ENCODE data around the gene ISG20.

The ISG20 gene

DNA sequence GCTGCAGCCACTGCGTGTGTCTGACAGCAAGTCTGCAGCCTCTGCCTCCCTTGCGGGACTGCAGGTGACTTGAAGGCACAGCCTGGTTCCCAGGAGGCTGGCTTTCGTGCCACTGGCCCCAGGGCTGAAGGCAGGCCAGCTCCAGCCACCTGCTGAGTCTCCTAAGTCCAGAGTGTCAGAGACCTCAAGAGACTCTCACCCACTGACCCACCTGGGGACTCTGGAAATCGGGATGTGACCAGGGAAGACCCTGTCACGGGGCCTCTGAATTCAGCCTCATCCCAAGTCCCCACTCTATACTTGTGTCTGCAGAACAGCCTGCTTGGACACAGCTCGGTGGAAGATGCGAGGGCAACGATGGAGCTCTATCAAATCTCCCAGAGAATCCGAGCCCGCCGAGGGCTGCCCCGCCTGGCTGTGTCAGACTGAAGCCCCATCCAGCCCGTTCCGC is 16.3 kb downstream of the ISG20 start:
- no peak for DNase-seq

DNA sequence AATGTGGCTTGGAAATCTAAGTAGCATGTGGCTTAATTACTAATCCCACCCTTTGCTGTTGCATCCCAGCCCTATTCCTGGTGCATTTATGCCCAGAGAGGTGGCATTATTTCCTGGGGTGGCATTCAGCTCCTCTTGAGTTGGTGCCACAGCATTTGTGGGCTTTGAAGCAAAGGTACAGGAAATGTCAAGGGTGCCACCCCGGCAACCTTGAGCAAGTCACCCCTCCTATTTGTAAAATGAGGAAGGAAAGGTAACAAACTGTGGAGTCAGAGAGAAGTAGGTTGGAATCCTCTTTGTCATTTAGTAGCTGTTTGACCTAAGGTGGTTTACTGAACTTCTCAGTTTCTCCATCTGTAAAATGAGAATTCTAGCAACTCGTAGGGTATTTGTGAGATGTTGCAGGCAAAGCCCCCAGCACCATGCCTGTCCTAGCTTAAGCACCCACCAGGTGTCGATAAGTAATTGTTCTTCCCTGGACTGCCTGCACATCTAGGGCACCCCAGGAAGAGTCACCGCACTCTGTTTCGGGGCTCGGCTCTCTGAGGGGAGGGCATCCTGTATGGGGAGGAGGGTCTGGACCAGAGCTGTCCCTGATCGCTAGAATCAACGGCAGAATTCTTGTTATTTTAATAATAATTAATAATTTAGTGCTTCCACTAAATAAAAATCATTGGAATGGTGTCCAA is 17.1 kb downstream of the ISG20 start:
- DNase-seq, result no peak

DNA sequence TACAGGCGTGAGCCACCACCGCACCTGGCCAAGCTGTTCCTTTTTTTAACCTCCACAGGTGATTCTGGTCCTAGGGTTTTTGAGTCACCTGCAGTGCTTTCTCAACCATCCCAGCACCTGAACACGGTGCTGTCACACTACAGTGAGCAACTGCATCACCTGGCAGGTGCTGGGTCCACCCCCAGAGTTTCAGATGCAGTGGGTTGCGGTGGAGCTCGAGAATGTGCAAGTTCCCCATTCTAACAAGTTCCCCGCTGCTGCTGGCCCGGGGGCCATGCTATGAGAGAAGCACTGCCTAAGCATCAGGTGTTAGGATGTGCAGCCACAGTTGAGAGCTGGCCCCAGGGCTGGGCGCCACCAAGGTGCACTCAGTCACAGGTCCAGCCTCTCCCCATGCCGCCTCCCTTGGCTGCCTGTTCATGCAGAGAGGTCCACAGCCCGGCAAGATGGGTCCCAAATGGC is 18.0 kb downstream of the ISG20 start:
- no peak for DNase-seq

DNA sequence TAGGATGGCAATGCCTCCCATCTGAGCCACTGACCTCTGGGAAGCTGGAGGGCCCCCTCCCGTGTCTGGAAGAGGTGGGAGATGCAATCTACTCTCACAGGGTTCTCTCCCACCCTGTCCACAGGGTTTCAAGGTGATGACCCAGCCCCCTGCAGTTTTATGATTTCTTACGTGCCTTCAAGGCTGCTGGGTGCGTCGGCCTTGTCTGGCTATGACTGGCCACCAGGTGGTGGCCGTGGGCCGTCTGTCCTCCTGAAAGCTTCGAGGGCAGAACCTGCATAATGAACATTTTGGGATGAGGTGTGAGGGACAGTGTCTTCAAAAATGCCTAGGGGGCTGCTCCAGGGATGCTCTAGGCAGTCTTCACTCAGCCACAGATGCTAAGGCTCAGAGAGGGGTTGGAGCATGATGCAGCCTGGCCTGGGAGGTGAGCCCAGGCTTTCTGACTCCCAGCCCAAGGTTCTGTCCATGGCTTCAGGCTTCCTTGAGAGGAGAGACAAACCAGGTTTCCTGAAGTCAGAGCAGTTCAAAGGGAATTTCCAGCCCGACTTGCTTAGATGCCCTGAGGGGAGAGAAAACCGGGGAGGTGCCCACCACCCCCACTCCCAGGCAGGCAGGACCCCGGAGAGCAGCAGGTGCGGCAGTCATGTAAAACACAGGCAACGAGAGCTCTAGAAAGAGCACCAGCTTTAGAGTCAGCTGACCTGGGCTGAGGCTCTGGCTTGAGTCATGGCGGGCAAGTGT is 18.7 kb downstream of the ISG20 start:
- peak in 4 of 14 donors; percentile 24 to 61 (median 30) for DNase-seq

DNA sequence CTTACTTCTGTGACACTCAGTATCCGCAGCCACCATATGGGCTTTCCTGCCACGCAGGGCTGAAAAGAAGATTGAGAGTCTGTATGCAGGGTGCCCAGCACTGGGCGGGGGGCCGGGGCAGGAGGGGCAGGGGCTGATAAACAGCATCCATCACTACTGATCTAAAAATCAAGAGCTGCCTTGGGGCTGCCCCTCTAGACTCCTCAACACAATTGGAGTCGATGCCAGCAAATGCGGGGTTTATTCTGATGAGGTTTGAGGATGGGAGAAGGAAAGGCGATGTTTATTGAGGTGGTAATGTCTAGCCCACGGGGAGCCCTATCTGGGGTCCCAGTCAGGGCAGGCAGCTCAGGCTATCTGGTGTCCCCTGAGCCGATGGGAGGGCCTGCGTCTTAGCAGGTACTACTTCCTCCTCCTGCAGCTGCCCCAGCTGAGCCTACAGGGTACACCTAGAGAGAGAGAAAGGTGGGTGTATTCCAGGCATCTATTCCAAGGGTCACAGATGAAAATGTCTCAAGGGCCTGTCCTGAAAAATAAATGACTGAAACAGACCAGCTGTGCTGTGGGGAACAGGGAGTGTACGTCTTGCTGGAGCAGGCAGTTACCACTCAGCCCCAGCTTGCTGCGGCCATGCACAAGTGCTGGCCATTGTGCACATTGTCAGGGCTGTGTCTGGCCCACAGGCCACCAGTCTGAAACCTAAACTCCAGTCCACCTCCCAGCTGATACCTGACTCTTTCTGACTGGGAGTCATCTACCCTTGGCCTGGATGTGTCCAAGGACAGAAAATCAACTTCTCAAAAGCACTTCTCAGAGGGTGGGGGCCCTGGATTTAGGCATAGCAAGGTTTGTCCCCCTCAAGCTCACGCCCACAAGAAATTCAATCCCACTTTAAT is 19.5 kb downstream of the ISG20 start:
- no peak for DNase-seq

DNA sequence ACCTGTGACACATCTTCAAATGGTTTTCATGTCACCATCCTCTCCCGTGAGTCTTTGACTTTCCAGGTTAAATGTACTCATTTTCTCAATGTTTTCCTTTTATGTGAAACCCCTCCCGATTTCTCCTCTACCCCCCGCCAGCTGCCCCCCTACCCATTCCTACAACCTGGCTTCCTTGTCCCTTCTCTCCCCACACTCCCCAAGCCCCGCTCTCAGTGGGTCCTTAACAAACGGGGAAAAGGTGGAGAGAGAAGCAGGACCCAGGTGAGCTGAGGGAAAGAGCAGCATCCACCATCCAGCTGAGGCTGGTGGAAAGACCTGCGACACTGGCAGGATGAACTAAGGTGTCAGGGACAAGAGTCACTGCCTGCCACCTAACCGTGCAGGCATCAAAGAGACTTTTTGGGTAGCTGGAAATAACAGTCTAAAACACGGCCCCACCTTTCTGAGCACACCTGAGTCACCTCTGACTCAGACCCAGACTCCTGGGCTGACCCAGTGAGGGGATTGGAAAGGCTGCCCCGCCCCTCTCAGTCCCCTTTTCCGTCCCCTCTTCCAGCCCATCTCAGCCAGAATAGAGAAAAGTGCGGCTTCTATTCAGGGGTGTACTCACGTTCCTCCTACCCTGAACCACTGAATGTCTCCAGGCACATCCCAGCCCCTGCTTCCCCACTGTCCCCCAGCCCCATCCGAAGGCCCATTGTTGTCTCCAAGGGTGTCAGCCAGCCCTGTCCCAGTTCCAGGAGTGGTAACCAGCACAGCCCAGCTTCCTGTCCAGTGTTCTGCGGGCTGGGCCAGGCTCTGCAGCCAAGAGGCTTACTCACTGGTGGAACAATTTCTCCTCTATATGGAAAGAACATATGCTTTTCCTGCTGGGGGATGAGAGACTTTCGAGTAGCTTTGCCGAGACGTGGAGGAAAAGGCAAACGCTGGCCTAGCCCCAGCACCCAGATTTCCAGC is 20.4 kb downstream of the ISG20 start:
- peak in 2 of 14 donors; percentile 42 to 68 for DNase-seq

DNA sequence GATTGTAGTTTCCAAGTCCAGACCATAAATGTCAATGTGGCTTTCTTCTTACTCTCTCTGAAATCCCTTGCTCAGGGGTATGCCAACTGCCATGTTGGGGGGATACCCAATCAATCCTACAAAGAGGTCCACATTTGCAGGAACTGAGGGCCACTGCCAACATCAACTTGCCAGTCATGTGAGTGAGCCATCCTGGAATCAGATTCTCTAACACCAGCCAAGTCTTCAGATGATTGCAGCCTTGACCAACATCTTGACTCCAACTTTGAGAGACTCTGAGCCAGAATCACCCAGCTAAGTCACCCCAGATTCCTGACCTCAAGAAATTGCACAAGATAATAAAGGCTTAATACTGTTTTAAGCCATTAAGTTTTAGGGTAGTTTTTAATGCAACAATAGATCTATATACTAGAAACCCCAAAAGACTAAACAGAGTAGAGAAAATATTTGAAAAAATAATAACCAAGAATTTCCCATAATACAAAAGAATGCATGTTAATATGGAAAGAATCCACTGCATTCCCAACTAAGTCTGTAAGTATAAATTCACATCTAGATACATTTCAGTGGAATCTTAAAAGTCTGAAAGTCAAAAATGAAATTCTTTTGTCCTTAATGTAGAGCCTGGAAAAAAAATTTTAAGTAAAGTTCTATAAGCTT is 22.4 kb downstream of the ISG20 start:
- DNase-seq, result no peak

DNA sequence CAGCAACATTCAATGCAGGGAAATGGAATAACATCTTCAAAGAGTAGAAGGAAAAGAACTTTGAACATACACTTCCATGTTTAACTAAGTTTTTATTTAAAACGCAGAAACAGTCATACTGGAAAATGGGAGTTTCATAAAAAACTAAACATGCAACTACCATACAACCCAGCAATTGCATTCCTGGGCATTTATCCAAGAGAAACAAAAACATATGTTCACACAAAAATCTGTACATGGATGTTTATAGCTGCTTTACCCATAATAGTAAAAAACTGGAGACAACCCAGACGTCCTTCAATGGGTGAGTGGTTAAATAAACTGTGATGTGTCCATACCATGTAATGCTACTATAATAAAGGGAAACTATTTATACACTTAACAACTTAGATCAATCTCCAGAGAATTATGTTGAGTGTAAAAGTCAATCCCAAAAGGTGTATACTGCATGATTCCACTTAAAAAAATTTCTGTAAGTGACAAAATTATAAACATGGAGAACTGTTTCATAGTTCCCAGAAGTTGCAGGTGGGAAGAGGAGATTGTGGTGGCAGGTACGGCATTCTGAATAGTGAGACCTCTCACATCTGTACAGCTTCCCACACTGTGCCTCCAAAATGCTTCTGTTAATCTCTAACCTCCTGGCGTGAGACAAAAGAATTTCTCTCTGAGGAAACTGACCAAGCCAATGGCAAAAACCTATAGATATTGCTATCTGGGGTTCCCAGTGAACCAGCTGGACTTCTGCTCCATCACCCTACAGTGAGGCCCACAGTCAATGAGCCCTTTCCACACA is 23.1 kb downstream of the ISG20 start:
- no peak for DNase-seq

DNA sequence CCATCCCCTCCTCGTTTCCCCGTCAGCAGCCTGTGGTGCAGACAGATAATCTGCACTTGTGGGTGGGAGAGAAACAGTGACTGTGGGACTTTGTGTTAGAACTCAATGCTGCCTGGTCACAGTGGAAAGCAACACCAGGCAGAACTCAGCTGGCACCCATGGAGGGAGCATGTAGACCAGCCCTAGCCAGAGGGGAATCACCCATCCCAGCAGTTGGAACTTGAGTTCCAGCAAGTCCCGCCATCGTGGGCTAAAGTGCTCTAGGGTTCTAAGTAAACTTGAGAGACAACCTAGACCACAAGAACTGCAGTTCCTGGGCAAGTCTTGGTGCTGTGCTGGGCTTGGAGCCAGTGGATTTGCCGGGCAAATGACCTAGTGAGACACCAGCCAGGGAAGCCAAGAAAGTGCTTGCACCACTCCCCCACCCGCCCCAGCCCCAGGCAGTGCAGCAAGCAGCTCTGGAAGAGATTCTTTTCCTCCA is 24.4 kb downstream of the ISG20 start:
- DNase-seq, result no peak

DNA sequence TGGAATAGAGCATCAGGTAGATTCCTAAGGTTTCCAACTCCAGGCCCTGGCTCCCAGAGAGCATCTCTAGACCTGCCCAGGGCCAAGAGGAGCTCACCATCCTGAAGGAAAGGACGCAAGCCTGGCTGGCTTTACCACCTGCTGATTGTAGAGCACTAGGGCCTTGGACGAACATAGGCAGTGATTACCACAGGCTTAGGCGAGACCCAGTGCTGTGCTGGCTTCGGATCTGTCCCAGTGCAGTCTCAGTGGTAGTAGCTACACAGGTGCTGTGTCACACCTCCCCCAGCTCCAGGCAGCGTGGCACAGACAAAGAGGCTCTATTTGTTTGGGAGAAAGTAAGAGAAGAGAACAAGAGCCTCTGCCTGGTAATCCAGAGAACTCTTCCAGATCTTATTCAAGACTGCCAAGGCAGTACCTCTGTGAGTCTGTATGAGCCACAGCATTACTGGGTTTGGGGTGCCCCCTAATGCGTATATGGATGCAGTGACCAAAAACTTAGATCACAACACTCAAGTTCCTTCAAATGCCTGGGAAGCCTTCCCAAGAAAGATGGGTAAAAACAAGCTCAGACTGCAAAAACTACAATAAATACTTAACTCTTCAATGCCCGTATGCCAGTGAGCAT is 25.4 kb downstream of the ISG20 start:
- DNase-seq, result peak in 1 of 14 donors; percentile 5

DNA sequence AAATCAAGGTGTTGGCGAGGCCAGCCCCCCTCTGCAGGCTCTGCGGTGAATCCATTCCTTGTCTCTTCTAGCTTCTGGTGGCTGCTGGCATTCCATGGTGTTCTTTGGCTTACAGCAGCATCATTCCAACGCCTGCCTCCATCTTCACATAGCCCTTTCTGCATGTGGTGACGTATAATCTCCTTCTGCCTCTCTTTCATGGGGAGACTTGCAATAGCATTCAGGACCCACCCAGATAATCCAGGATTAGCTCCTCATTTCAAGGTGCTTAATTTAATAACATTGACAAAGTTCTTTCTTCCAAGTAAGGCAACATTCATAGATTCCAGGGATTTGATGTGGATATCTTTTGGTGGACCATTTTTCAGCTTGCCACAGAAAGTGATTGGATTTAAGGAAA is 35.8 kb downstream of the ISG20 start:
- DNase-seq, result no peak

DNA sequence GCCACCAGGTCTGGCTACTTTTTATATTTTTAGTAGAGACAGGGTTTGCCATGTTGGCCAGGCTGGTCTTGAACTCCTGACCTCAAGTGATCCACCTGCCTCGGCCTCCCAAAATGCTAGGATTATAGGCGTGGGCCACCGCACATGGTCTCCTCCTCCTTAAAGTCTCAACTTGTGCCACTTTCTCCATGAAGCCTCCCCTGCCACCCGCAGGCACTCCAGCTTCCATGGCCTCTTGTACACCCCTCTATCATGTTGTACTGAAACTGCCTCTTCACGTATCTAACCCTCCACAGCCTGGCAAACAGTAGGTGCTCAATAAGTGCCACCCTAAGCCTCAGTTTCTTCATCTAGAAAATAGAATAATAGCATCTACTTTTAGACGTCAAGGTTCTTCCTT is 39.9 kb downstream of the ISG20 start:
- DNase-seq, result no peak

DNA sequence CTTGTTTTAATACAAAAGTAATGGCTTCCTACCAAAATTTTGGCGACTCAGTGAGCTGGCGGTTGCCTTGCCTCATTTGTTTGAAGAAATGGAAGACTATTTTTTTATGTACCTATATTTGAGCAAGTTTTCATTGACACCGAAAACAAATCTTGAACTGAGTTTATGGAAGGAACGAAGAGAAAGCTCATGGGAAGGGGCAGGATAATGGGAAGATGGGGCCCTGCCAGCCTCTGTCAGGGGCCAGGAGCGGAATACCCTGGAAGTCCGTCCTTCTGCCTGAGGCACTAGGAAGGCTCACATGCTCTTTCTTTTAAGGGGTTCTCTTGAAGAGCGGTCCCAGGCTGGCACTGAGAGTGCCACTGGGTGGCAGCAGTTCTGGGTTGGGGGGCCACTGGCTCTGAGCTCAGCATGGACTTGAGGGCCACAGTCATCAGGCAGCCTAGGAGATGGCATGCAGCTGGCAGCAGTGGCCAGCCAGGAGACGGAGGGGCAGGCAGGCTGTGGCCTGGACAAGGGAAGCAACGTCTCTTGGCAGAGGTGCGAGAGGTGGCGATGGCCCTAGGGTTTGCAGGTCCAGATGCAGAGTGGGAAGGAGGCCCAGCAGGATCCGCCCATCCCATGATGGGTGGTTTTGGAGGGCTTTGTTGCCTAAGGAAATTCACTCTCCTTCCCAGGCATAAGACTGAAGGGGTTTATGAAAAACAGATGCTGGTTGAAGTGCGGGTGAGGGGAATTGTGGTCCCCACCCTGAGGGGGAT is 41.6 kb downstream of the ISG20 start:
- DNase-seq, result peak in 1 of 14 donors; percentile 21

DNA sequence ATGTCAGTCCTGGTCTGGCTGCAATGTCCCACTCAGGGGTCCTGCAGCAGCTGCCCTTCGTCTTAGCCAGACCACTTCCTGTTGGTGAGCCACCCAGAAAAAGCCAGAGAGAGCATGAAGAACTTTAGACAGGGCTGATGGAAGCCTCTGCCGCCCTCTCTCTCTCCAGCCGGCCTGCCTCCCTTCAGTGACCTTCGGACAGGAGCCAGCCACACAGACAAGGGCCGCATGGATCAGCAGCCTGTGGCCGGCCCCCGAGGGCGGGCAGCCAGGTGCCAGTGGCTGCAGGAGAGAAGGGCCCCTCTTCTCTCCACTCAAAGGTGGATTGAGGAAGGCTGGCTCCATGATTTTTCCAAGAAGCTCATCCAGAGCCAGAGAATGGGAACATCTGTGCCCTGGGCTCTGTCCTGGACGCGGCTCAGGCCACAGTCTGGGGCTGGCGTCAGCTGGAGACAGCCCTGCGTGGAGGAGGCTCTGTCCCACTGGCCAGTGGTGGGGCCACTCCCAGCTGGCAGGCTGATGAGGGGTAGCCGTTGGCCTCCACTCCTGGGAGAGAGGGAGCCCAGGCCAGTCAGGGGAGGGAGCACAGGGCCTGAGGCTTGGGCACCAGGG is 42.9 kb downstream of the ISG20 start:
- peak in 9 of 14 donors; percentile 6 to 87 (median 46) for DNase-seq

DNA sequence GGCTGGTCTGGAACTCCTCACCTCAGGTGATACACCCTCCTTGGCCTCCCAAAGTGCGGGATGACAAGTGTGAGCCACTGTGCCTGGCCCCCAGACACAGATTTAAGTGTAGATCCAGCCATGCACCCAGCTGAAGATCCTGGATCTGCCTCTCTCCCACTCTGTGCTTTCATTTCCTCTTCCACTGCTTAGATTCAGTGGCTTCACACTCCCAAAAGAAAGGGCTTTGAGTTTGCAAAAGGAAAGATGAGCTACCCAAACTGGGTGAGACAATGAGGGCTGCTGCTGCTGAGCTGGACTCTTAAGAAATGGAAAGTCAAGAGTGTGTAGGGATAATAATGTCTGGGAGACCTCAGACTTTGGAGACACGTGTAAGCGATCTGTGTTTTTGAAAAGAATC is 45.5 kb downstream of the ISG20 start:
- DNase-seq, result no peak

DNA sequence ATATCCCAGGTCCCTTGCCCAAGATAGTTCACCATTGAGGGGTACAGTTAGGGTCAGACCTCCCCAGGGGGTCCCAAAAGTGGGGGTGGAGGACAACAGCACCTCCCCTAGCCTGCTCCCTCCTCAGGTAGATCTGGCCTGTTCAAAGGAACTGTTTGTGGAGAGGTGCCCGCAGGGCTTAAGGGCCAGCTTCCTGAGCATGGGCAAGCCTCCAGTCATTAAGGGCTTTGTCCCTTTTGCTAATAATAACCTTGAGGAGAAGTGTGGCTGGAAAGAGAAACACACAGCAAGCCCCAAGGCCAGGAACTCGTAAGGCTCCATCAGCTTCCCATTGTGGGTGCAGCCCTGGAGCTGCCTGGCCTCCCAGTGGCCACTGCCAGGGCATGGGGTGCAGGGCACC is 47.4 kb downstream of the ISG20 start:
- no peak for DNase-seq

DNA sequence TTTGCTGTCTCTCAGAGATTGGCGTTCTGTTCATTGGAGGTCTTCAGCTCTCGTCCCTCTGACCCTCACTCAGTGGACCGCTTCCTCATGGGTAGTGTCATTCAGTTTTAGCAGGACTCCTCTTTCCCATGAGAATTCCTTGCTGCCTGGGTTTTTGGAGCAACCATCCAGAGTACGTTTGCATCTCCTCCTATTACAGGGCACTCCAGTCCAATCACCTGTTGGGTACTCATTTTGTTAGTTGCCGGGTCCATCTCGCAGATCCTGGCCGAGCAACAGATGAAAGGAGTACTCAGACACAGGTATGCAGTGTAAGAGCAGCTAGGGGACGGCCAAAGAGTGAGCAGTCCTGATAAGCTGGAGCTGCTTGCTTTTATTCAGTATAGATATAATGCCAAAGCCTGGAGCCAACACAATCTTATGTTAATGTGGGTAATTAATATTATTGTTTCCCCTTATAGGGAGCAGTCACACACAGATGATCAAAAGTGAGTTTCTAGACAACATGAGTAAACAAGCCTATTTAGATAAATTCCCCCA is 49.6 kb downstream of the ISG20 start:
- no peak for DNase-seq

DNA sequence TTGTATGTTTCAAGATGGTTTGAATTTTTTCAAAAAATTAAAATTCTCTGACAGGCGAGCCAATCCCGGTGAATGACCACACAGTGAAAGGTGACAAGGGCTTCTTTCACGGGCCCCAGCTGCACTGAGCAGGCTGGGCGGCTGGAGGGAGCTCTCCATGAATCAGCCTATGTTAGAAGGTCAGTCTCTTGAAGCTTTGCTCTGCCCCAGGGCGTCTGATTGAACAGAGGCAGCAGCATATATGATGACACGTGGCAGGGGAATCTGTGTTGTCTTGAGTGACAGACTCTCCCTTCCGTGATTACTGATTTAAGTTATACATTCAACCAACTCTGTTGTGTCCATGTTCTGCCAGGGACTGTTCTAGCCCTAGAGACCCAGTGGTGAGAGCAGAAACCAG is 51.5 kb downstream of the ISG20 start:
- peak in 7 of 14 donors; percentile 14 to 64 (median 26) for DNase-seq
